HepG2 (cell line): ENCODE data around the gene FSCN2. TPM values are rescaled to one million over a fixed set of nuclear protein-coding genes. Genes with fewer than 3 reads are reported as not detected.

Source experiments
- ATF7 ChIP-seq, 2 experiments: fragments of 450-650 bp in 1 of 2; sonication (generic) in 1 of 2; formaldehyde crosslinking in 1 of 2; IDR thresholded peaks; 2 replicates each; pipeline versions ENCODE4 v1.4.0 to v1.6.1; 2016 to 2020; ENCODE audit warnings: antibody characterized with exemption in 1 of 2, mild to moderate bottlenecking in 1 of 2, missing genetic modification reagents in 1 of 2
- FOSL1 ChIP-seq: sonication (generic); formaldehyde crosslinking; IDR thresholded peaks from 2 replicates; pipeline ENCODE4 v1.9.0; 2021; ENCODE audit warnings: missing genetic modification reagents, borderline replicate concordance
- FOXC1 ChIP-seq: sonication (generic); formaldehyde crosslinking; IDR thresholded peaks from 2 replicates; pipeline ENCODE4 v1.8.0; 2022; ENCODE audit warnings: mild to moderate bottlenecking, missing genetic modification reagents, borderline replicate concordance
- FOXP1 ChIP-seq, 2 experiments: fragments of 450-650 bp in 1 of 2; IDR thresholded peaks; 2 replicates each; pipeline ENCODE4 v1.6.1; 2017 to 2018; ENCODE audit warnings: antibody characterized with exemption in 1 of 2
- MAFG ChIP-seq: sonication (generic); formaldehyde crosslinking; IDR thresholded peaks from 2 replicates; pipeline ENCODE4 v1.5.1; 2020; ENCODE audit warnings: mild to moderate bottlenecking, missing genetic modification reagents
- NFYC ChIP-seq: IDR thresholded peaks from 2 replicates; pipeline ENCODE4 v1.6.1; 2016; ENCODE audit warnings: missing genetic modification reagents, missing compliant biosample characterization
- POLR2AphosphoS5 ChIP-seq: IDR thresholded peaks from 2 replicates; pipeline ENCODE4 v1.6.1; 2012; ENCODE audit warnings: low read depth, low read length
- SAFB2 ChIP-seq: sonication (generic); formaldehyde crosslinking; IDR thresholded peaks from 2 replicates; pipeline ENCODE4 v1.5.1; 2020; ENCODE audit warnings: missing genetic modification reagents, low read depth, mild to moderate bottlenecking, borderline replicate concordance
- U2AF1 ChIP-seq: fragments of 200-400 bp; formaldehyde crosslinking; optimal IDR thresholded peaks from 2 replicates; pipeline ENCODE3; 2017; ENCODE audit warnings: mild to moderate bottlenecking, low read depth, low read length
- ZHX1 ChIP-seq: sonication (generic); formaldehyde crosslinking; IDR thresholded peaks from 2 replicates; pipeline ENCODE4 v1.8.1; 2022; ENCODE audit warnings: low read depth, mild to moderate bottlenecking, missing genetic modification reagents
- ZNF280B ChIP-seq: sonication (generic); formaldehyde crosslinking; IDR thresholded peaks from 2 replicates; pipeline ENCODE4 v1.5.0; 2020; ENCODE audit warnings: missing genetic modification reagents, mild to moderate bottlenecking, borderline replicate concordance
- ZNF326 ChIP-seq: sonication (generic); formaldehyde crosslinking; IDR thresholded peaks from 2 replicates; pipeline ENCODE4 v1.4.0; 2020; ENCODE audit warnings: missing genetic modification reagents, borderline replicate concordance
- ZNF503 ChIP-seq: sonication (generic); formaldehyde crosslinking; IDR thresholded peaks from 2 replicates; pipeline ENCODE4 v1.4.0; 2020; ENCODE audit warnings: missing genetic modification reagents
- ZNF746 ChIP-seq: sonication (generic); formaldehyde crosslinking; IDR thresholded peaks from 2 replicates; pipeline ENCODE4 v1.8.0; 2022; ENCODE audit warnings: mild to moderate bottlenecking, missing genetic modification reagents
- ZNF768 ChIP-seq: sonication (generic); formaldehyde crosslinking; IDR thresholded peaks from 2 replicates; pipeline ENCODE4 v1.4.0; 2020; ENCODE audit warnings: missing genetic modification reagents
- ZNF790 ChIP-seq: sonication (generic); formaldehyde crosslinking; IDR thresholded peaks from 2 replicates; pipeline ENCODE4 v1.8.0; 2022; ENCODE audit warnings: missing genetic modification reagents, mild to moderate bottlenecking, borderline replicate concordance
- polyA plus RNA-seq, 8 experiments: library from polyadenylated mRNA; depleted of rRNA in 3 of 8; stranded (reverse) in 7 of 8; unstranded in 1 of 8; fragments of >200 nt; fragmentation: Illumina TruSeq in 4 of 8; extraction: Trizol in 4 of 8; gene quantifications; 2 replicates each; pipeline versions ENCODE4 v1.2.1 to v1.2.3, GENCODE V29; 2011 to 2016; ENCODE audit warnings: low read depth in 4 of 8, missing spikeins in 1 of 8, mixed read lengths in 1 of 8; ENCODE audit not compliant: insufficient read depth in 1 of 8
- total RNA-seq, 5 experiments: library from RNA; depleted of rRNA; stranded (reverse); fragments of >200 nt; fragmentation: Illumina TruSeq; extraction: Trizol; gene quantifications; 2 replicates each; pipeline ENCODE4 v1.2.3, GENCODE V29; 2016; ENCODE audit warnings: low read depth in 1 of 5
- TF ChIP-seq, protein P1 (sequence below): sonication (generic); formaldehyde crosslinking; IDR thresholded peaks from 2 replicates; pipeline ENCODE4 v1.5.0; 2020; ENCODE audit warnings: mild to moderate bottlenecking, missing genetic modification reagents
- TF ChIP-seq, protein P2 (sequence below): sonication (generic); formaldehyde crosslinking; IDR thresholded peaks from 2 replicates; pipeline ENCODE4 v1.8.0; 2022; ENCODE audit warnings: missing genetic modification reagents, mild to moderate bottlenecking, borderline replicate concordance

The FSCN2 gene
- total and polyA plus RNA-seq, 2 of the 13 experiments (the other 11 are each of a cell fraction or from before 2014, with no cell fraction given), result 0.09 TPM; not detected in 1

- TF ChIP-seq NFYC (CRISPR knock-in tag) (no peak), ZNF503 (no peak), MAFG (no peak), SAFB2 (CRISPR knock-in tag) (0 out of 2 replicates have a peak, but pooled peaks have one; percentile 29), ZHX1 (0 out of 2 replicates have a peak, but pooled peaks have one; percentile 52), POLR2AphosphoS5 (peak; percentile 34; the same call in 1 of the 2 replicates), ZNF326 (CRISPR knock-in tag) (no peak), FOXP1 (IDR thresholded peaks at IDR 0.05) (no peak), FOXP1 (CRISPR knock-in tag; IDR thresholded peaks at IDR 0.05) (no peak), ZNF746 (no peak), ZNF280B (CRISPR knock-in tag) (no peak), ATF7 (IDR thresholded peaks at IDR 0.05) (no peak), ATF7 (CRISPR knock-in tag; IDR thresholded peaks at IDR 0.05) (0 out of 2 replicates have a peak, but pooled peaks have one; percentile 1), FOXC1 (no peak), U2AF1 (no peak), ZNF790 (CRISPR knock-in tag) (no peak), FOSL1 (CRISPR knock-in tag) (no peak), ZNF768 (peak; percentile 34; the same call in 1 of the 2 replicates)
- TF ChIP-seq, protein P1, sequence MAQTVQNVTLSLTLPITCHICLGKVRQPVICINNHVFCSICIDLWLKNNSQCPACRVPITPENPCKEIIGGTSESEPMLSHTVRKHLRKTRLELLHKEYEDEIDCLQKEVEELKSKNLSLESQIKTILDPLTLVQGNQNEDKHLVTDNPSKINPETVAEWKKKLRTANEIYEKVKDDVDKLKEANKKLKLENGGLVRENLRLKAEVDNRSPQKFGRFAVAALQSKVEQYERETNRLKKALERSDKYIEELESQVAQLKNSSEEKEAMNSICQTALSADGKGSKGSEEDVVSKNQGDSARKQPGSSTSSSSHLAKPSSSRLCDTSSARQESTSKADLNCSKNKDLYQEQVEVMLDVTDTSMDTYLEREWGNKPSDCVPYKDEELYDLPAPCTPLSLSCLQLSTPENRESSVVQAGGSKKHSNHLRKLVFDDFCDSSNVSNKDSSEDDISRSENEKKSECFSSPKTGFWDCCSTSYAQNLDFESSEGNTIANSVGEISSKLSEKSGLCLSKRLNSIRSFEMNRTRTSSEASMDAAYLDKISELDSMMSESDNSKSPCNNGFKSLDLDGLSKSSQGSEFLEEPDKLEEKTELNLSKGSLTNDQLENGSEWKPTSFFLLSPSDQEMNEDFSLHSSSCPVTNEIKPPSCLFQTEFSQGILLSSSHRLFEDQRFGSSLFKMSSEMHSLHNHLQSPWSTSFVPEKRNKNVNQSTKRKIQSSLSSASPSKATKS (CRISPR knock-in tag), result no peak
- TF ChIP-seq, protein P2, sequence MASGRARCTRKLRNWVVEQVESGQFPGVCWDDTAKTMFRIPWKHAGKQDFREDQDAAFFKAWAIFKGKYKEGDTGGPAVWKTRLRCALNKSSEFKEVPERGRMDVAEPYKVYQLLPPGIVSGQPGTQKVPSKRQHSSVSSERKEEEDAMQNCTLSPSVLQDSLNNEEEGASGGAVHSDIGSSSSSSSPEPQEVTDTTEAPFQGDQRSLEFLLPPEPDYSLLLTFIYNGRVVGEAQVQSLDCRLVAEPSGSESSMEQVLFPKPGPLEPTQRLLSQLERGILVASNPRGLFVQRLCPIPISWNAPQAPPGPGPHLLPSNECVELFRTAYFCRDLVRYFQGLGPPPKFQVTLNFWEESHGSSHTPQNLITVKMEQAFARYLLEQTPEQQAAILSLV (CRISPR knock-in tag), result no peak
Observed at GRCh38 chr17:81510785-81511553, 17.2 kb upstream of the FSCN2 start (continued).
